Loucy (cell line): ENCODE results near the gene TSSK2.

Experiments
- H2AFZ ChIP-seq: fragments of 200-600 bp; sonication (generic); 2 replicates; pipeline ENCODE4 v1.6.0; 2016; ENCODE audit warnings: antibody characterized with exemption, mild to moderate bottlenecking, low read length, moderate library complexity
- H3F3A ChIP-seq: fragments of 200-600 bp; 2 replicates; pipeline ENCODE4 v1.6.0; 2016; ENCODE audit warnings: antibody characterized with exemption, low read depth, mild to moderate bottlenecking
- H3K27me3 ChIP-seq: fragments of 200-600 bp; sonication (generic); 2 replicates; pipeline ENCODE4 v1.6.1; 2014; ENCODE audit warnings: low read length, mild to moderate bottlenecking; ENCODE audit not compliant: insufficient read depth, poor library complexity, severe bottlenecking
- H3K36me3 ChIP-seq: fragments of 200-600 bp; sonication (generic); 2 replicates; pipeline ENCODE4 v1.6.1; 2016; ENCODE audit warnings: low read length; ENCODE audit not compliant: insufficient read depth
- H3K4me1 ChIP-seq: fragments of 200-600 bp; sonication (generic); 2 replicates; pipeline ENCODE4 v1.5.1; 2014; ENCODE audit warnings: low read length, mild to moderate bottlenecking; ENCODE audit not compliant: insufficient read depth, poor library complexity, severe bottlenecking
- H3K4me2 ChIP-seq: fragments of 200-600 bp; sonication (generic); 2 replicates; pipeline ENCODE4 v1.6.0; 2014; ENCODE audit warnings: antibody characterized with exemption, low read length, low read depth, mild to moderate bottlenecking; ENCODE audit not compliant: poor library complexity, severe bottlenecking
- H3K4me3 ChIP-seq: fragments of 200-600 bp; sonication (generic); 2 replicates; pipeline ENCODE4 v1.5.1; 2014; ENCODE audit warnings: low read length, mild to moderate bottlenecking, mixed read lengths; ENCODE audit not compliant: poor library complexity, severe bottlenecking
- H3K79me2 ChIP-seq: fragments of 200-600 bp; sonication (generic); 2 replicates; pipeline ENCODE4 v1.6.1; 2014; ENCODE audit warnings: low read length; ENCODE audit not compliant: insufficient read depth
- H3K9ac ChIP-seq: fragments of 200-600 bp; sonication (generic); 2 replicates; pipeline ENCODE4 v1.6.0; 2014; ENCODE audit warnings: mild to moderate bottlenecking, low read depth, low read length, moderate library complexity; ENCODE audit not compliant: poor library complexity, severe bottlenecking
- H3K9me2 ChIP-seq: fragments of 200-600 bp; sonication (generic); replicated peaks from 2 replicates; pipeline ENCODE4 v1.6.1; 2016; ENCODE audit warnings: low read depth, low read length, mixed read lengths
- H3K9me3 ChIP-seq: fragments of 200-600 bp; sonication (generic); 2 replicates; pipeline ENCODE4 v1.6.1; 2014; ENCODE audit warnings: mild to moderate bottlenecking, antibody characterized with exemption, low read length, low read depth; ENCODE audit not compliant: insufficient read depth
- H4K20me1 ChIP-seq: fragments of 200-600 bp; sonication (generic); 2 replicates; pipeline ENCODE4 v1.6.0; 2014; ENCODE audit warnings: antibody characterized with exemption, low read length, mild to moderate bottlenecking; ENCODE audit not compliant: insufficient read depth, poor library complexity, severe bottlenecking
- CTCF ChIP-seq: fragments of 200-600 bp; sonication (generic); conservative IDR thresholded peaks from 2 replicates; pipeline ENCODE4 v1.5.1; 2014; ENCODE audit warnings: mild to moderate bottlenecking, antibody characterized with exemption, low read length
- EZH2phosphoT487 ChIP-seq: fragments of 200-600 bp; IDR thresholded peaks from 2 replicates; pipeline ENCODE4 v1.6.1; 2018; ENCODE audit warnings: antibody characterized with exemption, mild to moderate bottlenecking, moderate library complexity, borderline replicate concordance

The TSSK2 gene

DNA sequence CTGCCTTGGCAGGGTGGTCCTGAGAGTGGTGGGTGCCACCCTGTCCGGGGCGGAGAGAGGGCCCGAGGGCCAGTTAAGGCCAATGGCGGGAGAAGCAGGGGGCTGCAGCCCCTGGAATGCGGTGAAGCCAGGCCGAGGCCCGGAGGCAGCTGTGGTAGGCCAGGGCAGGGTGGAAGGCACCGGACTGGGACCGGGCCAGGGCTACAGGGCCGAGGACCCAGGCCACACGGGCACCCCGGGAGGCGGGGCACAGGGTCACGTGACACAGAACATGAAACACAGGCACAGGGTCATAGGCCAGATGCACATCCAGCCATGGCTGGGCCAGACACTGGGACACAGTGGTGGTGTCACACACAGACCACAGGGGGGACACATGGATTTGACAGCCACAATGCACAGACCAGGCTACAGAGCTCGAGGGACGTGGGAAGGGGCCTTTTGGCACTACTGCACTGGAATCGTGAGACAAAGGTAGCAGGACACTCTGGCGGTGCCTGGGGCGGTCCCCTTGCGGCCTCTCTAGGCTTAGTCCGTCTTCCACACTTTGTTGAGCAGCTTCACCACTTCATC lies 44.6 kb downstream of the TSSK2 start:
- H3K4me1 ChIP-seq = peaks cover 41% of the 10 kb centered on the region

DNA sequence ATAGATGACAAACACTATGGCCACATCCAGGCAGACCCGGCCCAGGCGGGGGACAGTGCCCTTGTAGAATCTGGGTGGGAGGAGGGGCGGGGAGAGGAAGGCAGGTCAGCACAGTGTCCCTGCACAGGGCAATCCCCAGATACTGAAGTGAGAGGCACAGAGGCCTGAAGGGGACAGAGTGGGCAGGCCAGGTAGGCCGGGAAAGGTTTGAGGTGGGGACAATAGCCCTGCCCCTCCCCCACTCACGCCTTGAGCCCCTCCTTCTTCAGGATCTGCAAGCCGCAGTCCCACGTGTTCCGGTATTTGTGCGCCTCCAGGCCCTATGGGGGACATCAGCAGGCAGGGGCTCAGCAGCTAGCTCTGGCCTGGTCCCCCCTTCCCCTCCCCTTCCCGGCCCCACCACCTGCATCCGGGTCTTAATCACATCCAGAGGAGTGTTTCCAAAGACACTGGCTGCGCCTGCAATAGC lies 45.1 kb downstream of the TSSK2 start:
- H3K9me3 ChIP-seq = no peaks in the 10 kb centered on the region
- no peaks in the 10 kb centered on the region for H3F3A ChIP-seq
- H4K20me1 ChIP-seq = peaks cover 31% of the 10 kb centered on the region
- H3K4me2 ChIP-seq = peak overlapping the region; percentile 83
- peaks cover 36% of the 10 kb centered on the region for H3K4me1 ChIP-seq
- no peak for TF ChIP-seq CTCF
- TF ChIP-seq EZH2phosphoT487 = no peak
- H3K4me3 ChIP-seq = no peak overlapping the region
- H3K9ac ChIP-seq = no peak overlapping the region
- H3K27me3 ChIP-seq = no peaks in the 10 kb centered on the region
- peaks cover 54% of the 10 kb centered on the region for H3K79me2 ChIP-seq
- no peaks in the 10 kb centered on the region for H3K36me3 ChIP-seq
- H2AFZ ChIP-seq = no peak overlapping the region
- H3K9me2 ChIP-seq = no peaks in the 10 kb centered on the region

More for the DNA sequence above, 44.6 kb downstream of the TSSK2 start:
- H3K9me2 ChIP-seq = no peaks in the 10 kb centered on the region
- H4K20me1 ChIP-seq = peaks cover 31% of the 10 kb centered on the region
- H3K9ac ChIP-seq = no peak overlapping the region
- no peak overlapping the region for H3K4me3 ChIP-seq
- H3K27me3 ChIP-seq = no peaks in the 10 kb centered on the region
- H3K36me3 ChIP-seq = no peaks in the 10 kb centered on the region
- H3K4me2 ChIP-seq = no peak overlapping the region
- no peaks in the 10 kb centered on the region for H3K9me3 ChIP-seq
- no peaks in the 10 kb centered on the region for H3F3A ChIP-seq
- peaks cover 54% of the 10 kb centered on the region for H3K79me2 ChIP-seq
- H2AFZ ChIP-seq = no peak overlapping the region
- TF ChIP-seq CTCF (no peak), EZH2phosphoT487 (no peak)

- Histone ChIP-seq H4K20me1 (peaks cover 31% of the 10 kb centered on the region), H3K4me3 (peak overlapping the region; percentile 78)
Observed at GRCh38 chr22:19176732-19177131, 45.6 kb downstream of the TSSK2 start.

More at GRCh38 chr22:19176732-19177131, 45.6 kb downstream of the TSSK2 start:
- Histone ChIP-seq H3K36me3 (no peaks in the 10 kb centered on the region), H2AFZ (no peak overlapping the region), H3F3A (no peaks in the 10 kb centered on the region), H3K9me3 (no peaks in the 10 kb centered on the region), H3K9me2 (no peaks in the 10 kb centered on the region), H3K9ac (peak overlapping the region; percentile 71), H3K4me1 (peaks cover 36% of the 10 kb centered on the region), H3K79me2 (peaks cover 52% of the 10 kb centered on the region), H3K4me2 (peak overlapping the region; percentile 83), H3K27me3 (no peaks in the 10 kb centered on the region)
- TF ChIP-seq EZH2phosphoT487 = no peak
- TF ChIP-seq CTCF = no peak
